SH-SY5Y (cell line): ENCODE data around the gene SLC35F2.

Experiments used
- GATA2 ChIP-seq: IDR thresholded peaks from 2 replicates; pipeline ENCODE4 v1.6.1; 2011; ENCODE audit warnings: mild to moderate bottlenecking, low read depth, low read length
- GATA3 ChIP-seq: IDR thresholded peaks from 2 replicates; pipeline ENCODE4 v1.6.1; 2011; ENCODE audit warnings: low read depth, mild to moderate bottlenecking, low read length, moderate library complexity

The SLC35F2 gene

GRCh38 chr11:107858217-107859070, at the start of gene SLC35F2:
Gene SLC35F2, minus strand, starts transcription at chr11:107858787. Its CDS starts 20 bp downstream, at chr11:107858767.
- TF ChIP-seq GATA3, result no peak
- TF ChIP-seq GATA2, result no peak

- TF ChIP-seq GATA2, result no peak
- TF ChIP-seq GATA3, result no peak
Measured at GRCh38 chr11:107908211-107908610, 49.6 kb upstream of the SLC35F2 start.

GRCh38 chr11:107898270-107898669, 39.7 kb upstream of the SLC35F2 start:
- TF ChIP-seq GATA2 (no peak), GATA3 (no peak)

GRCh38 chr11:107882095-107882820, 23.7 kb upstream of the SLC35F2 start:
- no peak for TF ChIP-seq GATA2
- TF ChIP-seq GATA3, result no peak

- TF ChIP-seq GATA2 (no peak), GATA3 (no peak)
Measured at GRCh38 chr11:107876141-107876540, 17.6 kb upstream of the SLC35F2 start.

GRCh38 chr11:107864591-107864990, 6.0 kb upstream of the SLC35F2 start:
- TF ChIP-seq GATA3 (no peak), GATA2 (no peak)

GRCh38 chr11:107860688-107861087, 2.1 kb upstream of the SLC35F2 start:
- TF ChIP-seq GATA3 (no peak), GATA2 (no peak)

GRCh38 chr11:107859459-107860239, 1.1 kb upstream of the SLC35F2 start:
- no peak for TF ChIP-seq GATA2
- no peak for TF ChIP-seq GATA3

GRCh38 chr11:107857550-107858216, 904 bp downstream of the SLC35F2 start:
- TF ChIP-seq GATA2, result no peak
- no peak for TF ChIP-seq GATA3

GRCh38 chr11:107856981-107857517, 1.5 kb downstream of the SLC35F2 start:
- TF ChIP-seq GATA2, result no peak
- no peak for TF ChIP-seq GATA3

- no peak for TF ChIP-seq GATA3
- no peak for TF ChIP-seq GATA2
Measured at GRCh38 chr11:107856180-107856980, 2.2 kb downstream of the SLC35F2 start.

GRCh38 chr11:107853070-107853469, 5.5 kb downstream of the SLC35F2 start:
- TF ChIP-seq GATA3 (no peak), GATA2 (no peak)

GRCh38 chr11:107851704-107852310, 6.8 kb downstream of the SLC35F2 start:
- no peak for TF ChIP-seq GATA2
- no peak for TF ChIP-seq GATA3
